PC-3 (cell line): ENCODE measurements around the gene SH3RF3. TPM values are rescaled to one million over a fixed set of nuclear protein-coding genes. Genes with fewer than 3 reads are reported as not detected.

Experiments
- ATAC-seq: fragments of 200-7000 bp; cut with Tn5 transposase; 2 replicates; pipeline ENCODE4 v1.9.1; 2020; ENCODE audit warnings: mild to moderate bottlenecking, moderate library complexity
- BruUV-seq: library from RNA; stranded (reverse); fragments of 400-500 nt; replicated peaks from 2 replicates; lab custom pipeline; 2021; lab: Mats Ljungman, UMichigan
- CTCF ChIA-PET: fragments of 300-600 bp; sonication (Branson Sonifier 250); formaldehyde crosslinking; loops from one replicate; lab custom pipeline; 2022; ENCODE audit warnings: antibody characterized with exemption; lab: Charles Lee
- POLR2A ChIA-PET: fragments of 300-600 bp; sonication (Branson Sonifier 250); formaldehyde crosslinking; loops from one replicate; lab custom pipeline; 2022; ENCODE audit warnings: antibody characterized with exemption; ENCODE audit not compliant: unreplicated experiment; lab: Charles Lee
- DNase-seq: peaks from one replicate; pipeline ENCODE4 v3.0.0-alpha.2; 2015
- H2AFZ ChIP-seq: fragments of 300-600 bp; sonication (generic); 2 replicates; pipeline ENCODE4 v1.6.0; 2016; ENCODE audit warnings: antibody characterized with exemption, low read length
- H3F3A ChIP-seq: fragments of 300-600 bp; sonication (generic); one replicate; pipeline ENCODE4 v1.6.0; 2017; ENCODE audit warnings: antibody characterized with exemption, low read length, control low read depth, mild to moderate bottlenecking; ENCODE audit not compliant: unreplicated experiment
- H3K27ac ChIP-seq: fragments of 300-600 bp; sonication (generic); 2 replicates; pipeline ENCODE4 v1.5.1; 2016; ENCODE audit warnings: mild to moderate bottlenecking, low read length
- H3K27me3 ChIP-seq: fragments of 300-600 bp; sonication (generic); 2 replicates; pipeline ENCODE4 v1.6.1; 2016; ENCODE audit warnings: low read length, mixed read lengths
- H3K36me3 ChIP-seq: fragments of 300-600 bp; sonication (generic); 2 replicates; pipeline ENCODE4 v1.6.1; 2016; ENCODE audit warnings: low read depth, mixed run types, low read length, mixed read lengths
- H3K4me1 ChIP-seq: fragments of 300-600 bp; sonication (generic); 2 replicates; pipeline ENCODE4 v1.5.1; 2016; ENCODE audit warnings: low read length; ENCODE audit not compliant: insufficient read depth
- H3K4me2 ChIP-seq: fragments of 300-600 bp; sonication (generic); 2 replicates; pipeline ENCODE4 v1.6.0; 2016; ENCODE audit warnings: low read length
- H3K4me3 ChIP-seq: fragments of 300-600 bp; sonication (generic); 2 replicates; pipeline ENCODE4 v1.5.1; 2016; ENCODE audit warnings: mild to moderate bottlenecking, low read length, mixed read lengths
- H3K79me2 ChIP-seq: fragments of 300-600 bp; sonication (generic); 2 replicates; pipeline ENCODE4 v1.6.1; 2017; ENCODE audit warnings: low read length, mixed read lengths
- H3K9ac ChIP-seq: fragments of 300-600 bp; sonication (generic); 2 replicates; pipeline ENCODE4 v1.6.0; 2016; ENCODE audit warnings: mild to moderate bottlenecking, low read length
- H3K9me2 ChIP-seq: fragments of 300-600 bp; sonication (generic); replicated peaks from 2 replicates; pipeline ENCODE4 v1.6.1; 2016; ENCODE audit warnings: mixed run types, low read length, mixed read lengths
- H3K9me3 ChIP-seq: fragments of 300-600 bp; sonication (generic); 2 replicates; pipeline ENCODE4 v1.6.1; 2016; ENCODE audit warnings: low read length, mixed read lengths
- H4K20me1 ChIP-seq: fragments of 300-600 bp; sonication (generic); 2 replicates; pipeline ENCODE4 v1.6.1; 2016; ENCODE audit warnings: low read length, mixed read lengths
- CTCF ChIP-seq: fragments of 300-600 bp; sonication (generic); conservative IDR thresholded peaks from 2 replicates; pipeline ENCODE4 v1.5.1; 2017; ENCODE audit warnings: antibody characterized with exemption, low read depth, mild to moderate bottlenecking, low read length
- EZH2 ChIP-seq: fragments of 300-600 bp; sonication (generic); IDR thresholded peaks from one replicate; pipeline ENCODE4 v1.6.1; 2017; ENCODE audit warnings: antibody characterized with exemption, mild to moderate bottlenecking, low read length; ENCODE audit not compliant: unreplicated experiment
- EZH2phosphoT487 ChIP-seq: fragments of 300-600 bp; sonication (generic); IDR thresholded peaks from 2 replicates; pipeline ENCODE4 v1.6.1; 2018; ENCODE audit warnings: mild to moderate bottlenecking, antibody characterized with exemption, low read length, borderline replicate concordance
- intact Hi-C: fragments of 100-400 bp; cut with micrococcal nuclease; formaldehyde crosslinking; loops from 2 replicates; pipeline ENCODE4 v1.9.0; 2023
- total RNA-seq: library from RNA; depleted of rRNA; stranded (reverse); fragments of >200 nt; gene quantifications from 2 replicates; pipeline ENCODE4 v1.2.3, GENCODE V29; 2014

The SH3RF3 gene
- total RNA-seq, 1 experiment from 2014 or later = 11.7 TPM

GRCh38 chr2:109174626-109175349 lies 45.8 kb downstream of the SH3RF3 start:
- Histone ChIP-seq H3K36me3 (no peaks in the 10 kb centered on the region), H3F3A (peaks cover 11% of the 10 kb centered on the region), H3K9me2 (no peaks in the 10 kb centered on the region), H4K20me1 (no peaks in the 10 kb centered on the region), H3K4me1 (peaks cover 61% of the 10 kb centered on the region), H3K27me3 (no peaks in the 10 kb centered on the region), H3K27ac (peak overlapping the region; percentile 78), H2AFZ (no peak overlapping the region), H3K9me3 (no peaks in the 10 kb centered on the region), H3K4me2 (peak overlapping the region; percentile 36), H3K4me3 (no peak overlapping the region), H3K9ac (peak overlapping the region; percentile 18; the same call in 1 of the 2 replicates), H3K79me2 (peaks cover 82% of the 10 kb centered on the region)
- CTCF ChIA-PET = no interaction called here
- intact Hi-C loops = loop anchor here (1.0 to 2.0 kb wide), 2 partner anchors 35 to 158 kb away; no protein-coding TSS in a partner anchor
- TF ChIP-seq EZH2phosphoT487 (no peak), EZH2 (no peak), CTCF (no peak)
- no TSS peak for BruUV-seq
- peak; percentile 26; the same call in 1 of the 2 replicates for ATAC-seq
- no peak for DNase-seq
- POLR2A ChIA-PET = no interaction called here

- ATAC-seq (peak; percentile 25), DNase-seq (peak; percentile 76)
- Histone ChIP-seq H3K4me1 (peaks cover 60% of the 10 kb centered on the region), H3F3A (peaks cover 11% of the 10 kb centered on the region), H3K9ac (no peak overlapping the region; the same call in 1 of the 2 replicates), H3K27ac (peak overlapping the region; percentile 78), H3K36me3 (no peaks in the 10 kb centered on the region), H2AFZ (no peak overlapping the region), H3K79me2 (peaks cover 82% of the 10 kb centered on the region), H3K4me3 (no peak overlapping the region), H3K4me2 (peak overlapping the region; percentile 36; the same call in 1 of the 2 replicates), H4K20me1 (no peaks in the 10 kb centered on the region), H3K9me2 (no peaks in the 10 kb centered on the region), H3K27me3 (no peaks in the 10 kb centered on the region), H3K9me3 (no peaks in the 10 kb centered on the region)
- POLR2A ChIA-PET = no interaction called here
- no peak for TF ChIP-seq EZH2
- TF ChIP-seq EZH2phosphoT487 = no peak
- TF ChIP-seq CTCF = no peak
- intact Hi-C loops = loop anchor here (1.0 to 2.0 kb wide), 2 partner anchors 34 to 157 kb away; no protein-coding TSS in a partner anchor
- CTCF ChIA-PET = no interaction called here
- BruUV-seq = no TSS peak
These were observed 46.3 kb downstream of the SH3RF3 start for GRCh38 chr2:109175350-109175678.

GRCh38 chr2:109176928-109177327 lies 47.9 kb downstream of the SH3RF3 start:
- ATAC-seq (no peak), DNase-seq (no peak)

More at GRCh38 chr2:109176928-109177327, 47.9 kb downstream of the SH3RF3 start:
- Histone ChIP-seq H3K4me1 (peaks cover 44% of the 10 kb centered on the region), H3K36me3 (no peaks in the 10 kb centered on the region), H4K20me1 (no peaks in the 10 kb centered on the region), H3F3A (peaks cover 11% of the 10 kb centered on the region), H3K4me3 (no peak overlapping the region), H3K79me2 (peaks cover 78% of the 10 kb centered on the region), H2AFZ (no peak overlapping the region), H3K9me3 (no peaks in the 10 kb centered on the region), H3K9ac (no peak overlapping the region), H3K9me2 (no peaks in the 10 kb centered on the region), H3K27ac (no peak overlapping the region), H3K27me3 (no peaks in the 10 kb centered on the region), H3K4me2 (no peak overlapping the region)
- POLR2A ChIA-PET = no interaction called here
- intact Hi-C loops = no loop called here
- BruUV-seq = no TSS peak
- TF ChIP-seq EZH2 (no peak), EZH2phosphoT487 (no peak), CTCF (no peak)
- CTCF ChIA-PET = no interaction called here
